K562 (cell line): ENCODE results near the gene GATM. TPM values are rescaled to one million over a fixed set of nuclear protein-coding genes. Genes with fewer than 3 reads are reported as not detected.

Experiments used
- CC2D1A ChIP-seq: fragments of 450-650 bp; IDR thresholded peaks from 2 replicates; pipeline ENCODE4 v1.6.1; 2017; ENCODE audit warnings: mild to moderate bottlenecking
- HNRNPL ChIP-seq: fragments of 200-400 bp; formaldehyde crosslinking; IDR thresholded peaks from 2 replicates; pipeline ENCODE4 v1.6.1; 2017; ENCODE audit warnings: low read depth, mild to moderate bottlenecking, low read length
- MCM3 ChIP-seq: fragments of 450-650 bp; IDR thresholded peaks from 2 replicates; pipeline ENCODE4 v1.6.1; 2016
- NFXL1 ChIP-seq: fragments of 450-650 bp; formaldehyde crosslinking; IDR thresholded peaks from 2 replicates; pipeline ENCODE4 v1.4.0; 2021; ENCODE audit warnings: mild to moderate bottlenecking
- SMARCE1 ChIP-seq: fragments of 450-650 bp; IDR thresholded peaks from 2 replicates; pipeline ENCODE4 v1.7.1; 2016; ENCODE audit warnings: mild to moderate bottlenecking
- TBL1XR1 ChIP-seq, 2 experiments: IDR thresholded peaks; 2 replicates each; pipeline ENCODE4 v1.6.1; 2012; ENCODE audit warnings: improper control_type of control experiment in 2 of 2, low read length in 2 of 2, mild to moderate bottlenecking in 1 of 2
- TEAD2 ChIP-seq: fragments of 450-650 bp; IDR thresholded peaks from 2 replicates; pipeline ENCODE4 v1.6.1; 2016; ENCODE audit warnings: missing genetic modification characterization, control low read depth, missing compliant biosample characterization
- polyA plus RNA-seq, 8 experiments: library from polyadenylated mRNA; depleted of rRNA in 4 of 8; stranded (reverse) in 5 of 8; unstranded in 3 of 8; fragments of >200 nt; fragmentation: Nextera tagmentation in 2 of 8; fragmentation: Illumina TruSeq in 1 of 8; extraction: Ambion mirVana in 2 of 8; extraction: Trizol in 1 of 8; gene quantifications; 2 replicates each; pipeline versions ENCODE4 v1.2.1 to v1.2.3, GENCODE V29; 2011 to 2014; ENCODE audit warnings: inconsistent platforms in 1 of 8, missing spikeins in 1 of 8
- total RNA-seq, 7 experiments: library from RNA; depleted of rRNA in 6 of 7; stranded (reverse); fragments of >200 nt in 6 of 7; fragmentation: Illumina TruSeq in 2 of 7; extraction: Trizol in 2 of 7; gene quantifications; 2 replicates each; pipeline versions ENCODE4 v1.2.1 to v1.2.3, GENCODE V29; 2011 to 2021; ENCODE audit warnings: low replicate concordance in 1 of 7
- TF ChIP-seq, protein P1 (sequence below), 2 experiments: fragments of 200-800 bp in 1 of 2; sonication (Bioruptor generic) in 1 of 2; sonication (generic) in 1 of 2; formaldehyde crosslinking in 1 of 2; IDR thresholded peaks in 1 of 2; conservative IDR thresholded peaks in 1 of 2; 2 replicates each; pipeline versions ENCODE4 v1.5.0 to v1.6.1; 2016 to 2020; ENCODE audit warnings: missing compliant biosample characterization in 1 of 2, missing genetic modification characterization in 1 of 2, missing genetic modification reagents in 1 of 2
- TF ChIP-seq, protein P2 (sequence below): fragments of 250-450 bp; sonication (Bioruptor Pico); IDR thresholded peaks from 2 replicates; pipeline ENCODE4 v1.4.0; 2020
- TF ChIP-seq, protein P3 (sequence below), 2 experiments: fragments of 450-650 bp; IDR thresholded peaks; 2 replicates each; pipeline ENCODE4 v1.6.1; 2016; ENCODE audit warnings: mild to moderate bottlenecking in 2 of 2, borderline replicate concordance in 1 of 2, low read depth in 1 of 2, moderate library complexity in 1 of 2
- TF ChIP-seq, protein P4 (sequence below), 2 experiments: fragments of 450-650 bp; IDR thresholded peaks; 2 replicates each; pipeline ENCODE4 v1.6.1; 2018; ENCODE audit warnings: mild to moderate bottlenecking in 2 of 2, low read depth in 1 of 2; ENCODE audit not compliant: partially characterized antibody in 2 of 2

GATM gene
- total and polyA plus RNA-seq, 9 of the 15 experiments (the other 6 are each of a cell fraction or from before 2014, with no cell fraction given) = 0.11 to 1.1 (median 0.65) TPM

DNA sequence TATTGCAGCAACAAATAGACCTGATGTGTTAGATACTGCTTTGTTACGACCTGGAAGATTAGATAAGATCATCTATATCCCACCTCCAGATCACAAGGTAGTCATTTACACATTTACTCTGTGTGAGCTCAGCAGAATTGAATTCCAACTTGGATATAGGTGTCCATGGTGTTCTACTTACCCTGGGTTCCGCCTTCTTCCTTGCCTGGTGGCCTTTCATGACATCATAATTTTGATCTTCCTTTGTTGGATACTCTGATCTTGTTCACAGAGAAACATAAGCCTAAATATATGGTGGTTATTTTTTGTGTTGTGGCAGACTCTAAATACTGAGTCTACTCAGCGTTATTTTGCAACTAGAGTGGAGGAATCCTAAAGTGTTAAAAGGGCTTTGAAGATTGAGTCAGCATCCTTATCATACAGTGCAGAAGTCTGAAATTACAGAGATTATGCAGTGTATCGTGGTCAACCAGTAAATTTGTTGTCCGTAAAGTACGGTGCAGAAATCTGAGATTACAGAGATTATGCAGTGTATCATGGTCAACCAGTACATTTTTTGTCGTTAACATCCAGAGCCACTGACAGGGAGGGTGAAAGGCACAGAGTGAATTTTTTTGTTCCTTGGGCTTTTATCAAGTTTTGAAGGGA lies 39.1 kb upstream of the GATM start (continued):
- TF ChIP-seq, protein P1, sequence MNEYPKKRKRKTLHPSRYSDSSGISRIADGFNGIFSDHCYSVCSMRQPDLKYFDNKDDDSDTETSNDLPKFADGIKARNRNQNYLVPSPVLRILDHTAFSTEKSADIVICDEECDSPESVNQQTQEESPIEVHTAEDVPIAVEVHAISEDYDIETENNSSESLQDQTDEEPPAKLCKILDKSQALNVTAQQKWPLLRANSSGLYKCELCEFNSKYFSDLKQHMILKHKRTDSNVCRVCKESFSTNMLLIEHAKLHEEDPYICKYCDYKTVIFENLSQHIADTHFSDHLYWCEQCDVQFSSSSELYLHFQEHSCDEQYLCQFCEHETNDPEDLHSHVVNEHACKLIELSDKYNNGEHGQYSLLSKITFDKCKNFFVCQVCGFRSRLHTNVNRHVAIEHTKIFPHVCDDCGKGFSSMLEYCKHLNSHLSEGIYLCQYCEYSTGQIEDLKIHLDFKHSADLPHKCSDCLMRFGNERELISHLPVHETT (CRISPR knock-in tag; conservative IDR thresholded peaks at IDR 0.05 in 1 of 2, IDR thresholded peaks at IDR 0.05 in 1 of 2) = no peak; a peak in 1 of 4 replicates
- TF ChIP-seq, protein P2, sequence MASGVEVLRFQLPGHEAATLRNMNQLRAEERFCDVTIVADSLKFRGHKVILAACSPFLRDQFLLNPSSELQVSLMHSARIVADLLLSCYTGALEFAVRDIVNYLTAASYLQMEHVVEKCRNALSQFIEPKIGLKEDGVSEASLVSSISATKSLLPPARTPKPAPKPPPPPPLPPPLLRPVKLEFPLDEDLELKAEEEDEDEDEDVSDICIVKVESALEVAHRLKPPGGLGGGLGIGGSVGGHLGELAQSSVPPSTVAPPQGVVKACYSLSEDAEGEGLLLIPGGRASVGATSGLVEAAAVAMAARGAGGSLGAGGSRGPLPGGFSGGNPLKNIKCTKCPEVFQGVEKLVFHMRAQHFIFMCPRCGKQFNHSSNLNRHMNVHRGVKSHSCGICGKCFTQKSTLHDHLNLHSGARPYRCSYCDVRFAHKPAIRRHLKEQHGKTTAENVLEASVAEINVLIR (CRISPR knock-in tag) = no peak
- TF ChIP-seq CC2D1A (peak; percentile 60; the same call in 1 of the 2 replicates), TEAD2 (tag) (no peak), SMARCE1 (peak; percentile 97), HNRNPL (no peak), NFXL1 (no peak), MCM3 (no peak), TBL1XR1 (IDR thresholded peaks at IDR 0.05; ENCODE audit: low read length in 2 of 2) (peak in 1 of 2 experiments; percentile 89; a peak in 2 of 4 replicates)
- TF ChIP-seq, protein P3, sequence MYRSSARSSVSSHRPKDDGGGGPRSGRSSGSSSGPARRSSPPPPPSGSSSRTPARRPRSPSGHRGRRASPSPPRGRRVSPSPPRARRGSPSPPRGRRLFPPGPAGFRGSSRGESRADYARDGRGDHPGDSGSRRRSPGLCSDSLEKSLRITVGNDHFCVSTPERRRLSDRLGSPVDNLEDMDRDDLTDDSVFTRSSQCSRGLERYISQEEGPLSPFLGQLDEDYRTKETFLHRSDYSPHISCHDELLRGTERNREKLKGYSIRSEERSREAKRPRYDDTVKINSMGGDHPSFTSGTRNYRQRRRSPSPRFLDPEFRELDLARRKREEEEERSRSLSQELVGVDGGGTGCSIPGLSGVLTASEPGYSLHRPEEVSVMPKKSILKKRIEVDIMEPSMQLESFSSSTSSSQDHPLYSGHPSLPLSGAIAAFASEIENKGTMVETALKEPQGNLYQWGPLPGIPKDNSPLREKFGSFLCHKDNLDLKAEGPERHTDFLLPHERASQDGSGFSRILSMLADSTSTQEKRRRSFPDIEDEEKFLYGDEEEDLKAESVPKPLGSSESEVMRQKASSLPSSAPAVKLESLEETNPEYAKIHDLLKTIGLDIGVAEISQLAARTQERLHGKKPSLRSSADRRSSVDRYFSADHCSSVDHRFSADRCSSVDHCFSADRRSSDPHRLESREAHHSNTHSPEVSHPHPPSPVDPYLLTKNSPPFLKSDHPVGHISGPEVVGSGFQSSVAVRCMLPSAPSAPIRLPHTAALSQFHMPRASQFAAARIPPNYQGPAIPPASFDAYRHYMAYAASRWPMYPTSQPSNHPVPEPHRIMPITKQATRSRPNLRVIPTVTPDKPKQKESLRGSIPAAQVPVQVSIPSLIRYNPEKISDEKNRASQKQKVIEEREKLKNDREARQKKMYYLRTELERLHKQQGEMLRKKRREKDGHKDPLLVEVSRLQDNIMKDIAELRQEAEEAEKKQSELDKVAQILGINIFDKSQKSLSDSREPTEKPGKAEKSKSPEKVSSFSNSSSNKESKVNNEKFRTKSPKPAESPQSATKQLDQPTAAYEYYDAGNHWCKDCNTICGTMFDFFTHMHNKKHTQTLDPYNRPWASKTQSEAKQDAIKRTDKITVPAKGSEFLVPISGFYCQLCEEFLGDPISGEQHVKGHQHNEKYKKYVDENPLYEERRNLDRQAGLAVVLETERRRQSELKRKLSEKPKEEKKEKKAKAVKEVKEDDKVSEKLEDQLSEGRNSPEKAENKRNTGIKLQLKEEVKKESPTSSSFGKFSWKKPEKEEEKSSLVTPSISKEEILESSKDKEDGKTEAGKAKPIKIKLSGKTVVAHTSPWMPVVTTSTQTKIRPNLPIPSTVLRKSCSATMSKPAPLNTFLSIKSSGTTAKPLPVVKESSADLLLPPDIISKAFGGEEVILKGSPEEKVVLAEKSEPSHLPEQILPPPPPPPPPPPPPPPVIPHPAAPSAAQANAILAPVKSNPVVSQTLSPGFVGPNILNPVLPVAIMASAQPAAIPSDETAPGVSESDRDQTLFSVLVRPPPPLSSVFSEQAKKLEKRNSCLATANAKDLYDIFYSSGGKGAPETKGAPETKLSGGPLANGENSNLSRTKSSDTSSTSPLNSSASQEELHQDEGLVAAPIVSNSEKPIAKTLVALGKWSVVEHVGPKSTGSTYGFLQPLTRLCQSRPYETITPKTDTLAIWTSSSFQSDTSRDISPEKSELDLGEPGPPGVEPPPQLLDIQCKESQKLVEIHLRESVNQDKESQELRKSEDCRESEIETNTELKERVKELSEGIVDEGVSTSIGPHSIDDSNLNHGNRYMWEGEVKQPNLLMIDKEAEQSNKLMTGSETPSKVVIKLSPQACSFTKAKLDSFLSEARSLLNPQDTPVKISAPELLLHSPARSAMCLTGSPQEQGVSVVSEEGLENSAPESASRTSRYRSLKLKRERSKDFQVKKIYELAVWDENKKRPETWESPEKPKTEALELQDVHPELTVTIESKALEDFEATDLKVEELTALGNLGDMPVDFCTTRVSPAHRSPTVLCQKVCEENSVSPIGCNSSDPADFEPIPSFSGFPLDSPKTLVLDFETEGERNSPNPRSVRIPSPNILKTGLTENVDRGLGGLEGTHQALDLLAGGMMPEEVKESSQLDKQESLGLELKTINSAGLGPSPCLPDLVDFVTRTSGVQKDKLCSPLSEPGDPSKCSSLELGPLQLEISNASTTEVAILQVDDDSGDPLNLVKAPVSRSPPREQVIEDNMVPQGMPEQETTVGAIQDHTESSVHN (IDR thresholded peaks at IDR 0.05; ENCODE audit: borderline replicate concordance in 1 of 2, low read depth in 1 of 2) = 0 out of 4 replicates have a peak, but pooled peaks of 1 of the 2 experiments have one; percentile 54
- TF ChIP-seq, protein P4, sequence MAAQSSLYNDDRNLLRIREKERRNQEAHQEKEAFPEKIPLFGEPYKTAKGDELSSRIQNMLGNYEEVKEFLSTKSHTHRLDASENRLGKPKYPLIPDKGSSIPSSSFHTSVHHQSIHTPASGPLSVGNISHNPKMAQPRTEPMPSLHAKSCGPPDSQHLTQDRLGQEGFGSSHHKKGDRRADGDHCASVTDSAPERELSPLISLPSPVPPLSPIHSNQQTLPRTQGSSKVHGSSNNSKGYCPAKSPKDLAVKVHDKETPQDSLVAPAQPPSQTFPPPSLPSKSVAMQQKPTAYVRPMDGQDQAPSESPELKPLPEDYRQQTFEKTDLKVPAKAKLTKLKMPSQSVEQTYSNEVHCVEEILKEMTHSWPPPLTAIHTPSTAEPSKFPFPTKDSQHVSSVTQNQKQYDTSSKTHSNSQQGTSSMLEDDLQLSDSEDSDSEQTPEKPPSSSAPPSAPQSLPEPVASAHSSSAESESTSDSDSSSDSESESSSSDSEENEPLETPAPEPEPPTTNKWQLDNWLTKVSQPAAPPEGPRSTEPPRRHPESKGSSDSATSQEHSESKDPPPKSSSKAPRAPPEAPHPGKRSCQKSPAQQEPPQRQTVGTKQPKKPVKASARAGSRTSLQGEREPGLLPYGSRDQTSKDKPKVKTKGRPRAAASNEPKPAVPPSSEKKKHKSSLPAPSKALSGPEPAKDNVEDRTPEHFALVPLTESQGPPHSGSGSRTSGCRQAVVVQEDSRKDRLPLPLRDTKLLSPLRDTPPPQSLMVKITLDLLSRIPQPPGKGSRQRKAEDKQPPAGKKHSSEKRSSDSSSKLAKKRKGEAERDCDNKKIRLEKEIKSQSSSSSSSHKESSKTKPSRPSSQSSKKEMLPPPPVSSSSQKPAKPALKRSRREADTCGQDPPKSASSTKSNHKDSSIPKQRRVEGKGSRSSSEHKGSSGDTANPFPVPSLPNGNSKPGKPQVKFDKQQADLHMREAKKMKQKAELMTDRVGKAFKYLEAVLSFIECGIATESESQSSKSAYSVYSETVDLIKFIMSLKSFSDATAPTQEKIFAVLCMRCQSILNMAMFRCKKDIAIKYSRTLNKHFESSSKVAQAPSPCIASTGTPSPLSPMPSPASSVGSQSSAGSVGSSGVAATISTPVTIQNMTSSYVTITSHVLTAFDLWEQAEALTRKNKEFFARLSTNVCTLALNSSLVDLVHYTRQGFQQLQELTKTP (IDR thresholded peaks at IDR 0.05; ENCODE audit: low read depth in 1 of 2, partially characterized antibody in 2 of 2) = no peak
